Hindlimb muscle (tissue), 1 donor: Measurements from ENCODE around the gene BANF1. TPM values are rescaled to one million over a fixed set of nuclear protein-coding genes. Genes with fewer than 3 reads are reported as not detected.
"Not testable (repeated sequence)": the region's sequence is repeated elsewhere in the genome, so short reads cannot be mapped to it uniquely, and the experiment has no call there.

Experiments
- DNase-seq: peaks from one replicate; pipeline ENCODE4 v3.0.0-alpha.2; 2013
- polyA plus RNA-seq: library from polyadenylated mRNA; unstranded; fragments of 120-200 nt; gene quantifications from one replicate; pipeline ENCODE4 v1.2.1, GENCODE V29; 2013; ENCODE audit not compliant: insufficient read length

BANF1 gene
- polyA plus RNA-seq, 1 donor: 217 TPM

- DNase-seq: no peak
These were observed 23.7 kb upstream of the BANF1 start for GRCh38 chr11:65978391-65979238.

GRCh38 chr11:65979261-65979759 lies 23.0 kb upstream of the BANF1 start:
- DNase-seq: no peak

- DNase-seq: no peak
These were observed 21.1 kb upstream of the BANF1 start for GRCh38 chr11:65981101-65981740.

GRCh38 chr11:65981972-65982823 lies 20.1 kb upstream of the BANF1 start:
- no peak for DNase-seq

GRCh38 chr11:65982824-65983588 lies 19.3 kb upstream of the BANF1 start:
- DNase-seq: no peak

GRCh38 chr11:65983589-65983987 lies 18.7 kb upstream of the BANF1 start:
- no peak for DNase-seq

GRCh38 chr11:65987336-65987735 lies 15.0 kb upstream of the BANF1 start:
- DNase-seq: no peak

- DNase-seq: peak; percentile 93
These were observed 13.3 kb upstream of the BANF1 start for GRCh38 chr11:65988791-65989592.

DNA sequence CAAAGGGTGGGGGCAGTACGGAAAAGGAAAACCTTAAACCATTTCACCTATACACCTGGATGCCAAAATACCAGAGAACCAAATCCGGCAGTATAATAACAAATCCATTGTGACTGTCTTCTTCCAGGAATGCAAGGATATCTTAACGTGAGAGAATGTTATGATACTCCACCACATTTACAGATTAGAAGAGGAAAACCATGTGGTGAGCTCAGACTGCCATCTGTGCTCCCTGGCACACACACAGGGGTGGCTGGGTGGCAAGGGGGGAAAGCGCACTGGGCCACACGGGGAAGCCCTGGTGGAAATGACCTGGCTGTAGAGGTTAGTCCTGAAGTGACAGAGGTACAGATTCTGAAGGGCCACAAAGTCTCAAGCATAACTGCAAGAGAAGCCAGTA lies 10.2 kb upstream of the BANF1 start:
- no peak for DNase-seq

- no peak for DNase-seq
These were observed 5.0 kb upstream of the BANF1 start for GRCh38 chr11:65997286-65997685.

- no peak for DNase-seq
These were observed 434 bp downstream of the BANF1 start for GRCh38 chr11:66002648-66003225.

DNA sequence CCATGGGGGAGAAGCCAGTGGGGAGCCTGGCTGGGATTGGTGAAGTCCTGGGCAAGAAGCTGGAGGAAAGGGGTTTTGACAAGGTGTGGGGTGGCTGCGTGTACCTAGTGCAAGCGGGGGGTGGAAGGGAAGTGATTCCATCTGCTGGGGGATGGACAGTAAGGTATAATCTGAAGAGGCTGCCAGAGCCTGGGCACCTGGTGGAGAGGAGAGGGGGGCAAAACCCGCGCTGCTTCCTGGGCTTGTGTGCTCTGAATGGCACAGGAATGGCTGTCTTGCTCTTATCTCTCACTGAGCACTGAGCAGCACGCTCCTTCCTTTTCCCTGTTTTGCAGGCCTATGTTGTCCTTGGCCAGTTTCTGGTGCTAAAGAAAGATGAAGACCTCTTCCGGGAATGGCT lies 988 bp downstream of the BANF1 start:
- DNase-seq: no peak

DNA sequence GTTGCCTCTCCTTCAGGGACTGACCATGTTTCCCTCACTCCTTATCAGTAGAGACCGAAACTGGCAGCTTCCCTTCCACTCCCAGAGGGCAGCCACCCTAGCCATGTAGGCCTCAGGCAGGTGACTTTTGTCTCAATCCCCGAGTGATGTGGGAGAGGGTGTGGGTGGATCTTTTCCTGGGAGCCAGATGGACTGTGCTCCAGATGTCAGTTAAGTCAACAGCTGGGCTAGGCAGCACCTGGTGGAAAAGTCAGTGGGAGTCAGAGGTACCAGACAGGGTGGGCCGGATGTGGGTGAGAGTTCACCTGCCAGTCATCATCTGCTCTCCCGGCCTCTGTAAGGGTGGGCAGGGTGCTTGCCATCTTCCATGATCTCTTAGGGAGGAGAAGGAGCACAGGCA lies 1.9 kb downstream of the BANF1 start:
- DNase-seq: no peak

GRCh38 chr11:66006134-66006890 lies 4.0 kb downstream of the BANF1 start:
- no peak for DNase-seq

- no peak for DNase-seq
These were observed 4.5 kb downstream of the BANF1 start for GRCh38 chr11:66006891-66007176.

- DNase-seq: no peak
These were observed 4.9 kb downstream of the BANF1 start for GRCh38 chr11:66007201-66007634.

GRCh38 chr11:66008095-66008467 lies 5.8 kb downstream of the BANF1 start:
- no peak for DNase-seq

DNA sequence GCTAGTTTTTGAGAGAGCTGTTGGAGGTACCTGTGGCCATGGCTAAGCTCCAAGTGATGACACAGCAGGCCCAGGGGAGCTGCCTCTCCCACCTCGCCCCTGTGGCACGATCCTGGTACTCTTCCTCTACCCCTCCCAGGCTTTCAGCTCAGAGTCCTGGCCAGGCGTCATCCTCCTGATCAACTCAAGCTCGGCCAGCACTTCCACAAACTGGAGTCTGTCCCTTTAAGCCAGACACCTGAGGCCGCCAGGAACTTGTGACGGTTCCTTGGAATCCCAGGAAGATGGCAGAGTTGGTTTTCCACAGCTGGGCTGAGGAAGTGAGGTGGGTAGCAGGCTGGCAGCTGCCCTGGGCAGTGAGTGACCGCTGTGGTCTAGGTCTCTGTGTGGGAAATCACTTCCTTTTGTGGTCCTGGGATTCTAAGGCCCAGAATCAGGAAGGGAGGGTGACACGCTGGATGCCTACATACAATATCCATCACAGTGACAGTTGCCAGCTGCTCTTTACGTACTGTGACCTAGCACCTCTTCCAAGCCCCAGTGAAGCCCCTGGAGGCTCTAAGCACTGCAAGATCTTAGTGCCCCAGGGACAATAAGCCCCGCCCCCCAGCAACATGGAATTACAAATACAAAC lies 6.3 kb downstream of the BANF1 start:
- DNase-seq: no peak

DNA sequence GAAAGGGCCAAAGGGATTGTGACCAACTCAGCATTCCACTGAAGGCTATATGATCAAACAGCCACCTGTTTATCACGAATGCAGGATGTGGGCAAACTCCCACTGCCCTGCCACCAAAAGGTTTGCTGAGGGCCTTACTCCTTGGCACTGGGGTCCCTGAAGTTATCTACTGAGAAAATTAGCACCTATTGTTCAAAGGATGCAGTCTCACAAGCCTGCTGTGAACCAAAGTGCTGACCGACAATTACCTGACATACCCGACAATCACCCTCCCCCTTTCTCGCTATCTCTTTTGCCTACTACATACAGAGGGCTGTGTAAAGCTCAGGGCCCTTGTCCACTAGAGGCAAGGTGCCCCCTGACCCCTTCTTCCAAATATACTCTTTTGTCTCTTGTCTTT lies 7.7 kb downstream of the BANF1 start:
- DNase-seq: not testable (repeated sequence)

GRCh38 chr11:66011239-66011784 lies 9.0 kb downstream of the BANF1 start:
- DNase-seq: no peak
